Activated CD8-positive, alpha-beta memory T cell treated with anti-CD3 and anti-CD28 coated beads, Interleukin-2, amount 10 ng/mL, durations not matched to agents 7 days and 5 days (primary cell): ENCODE data around the gene DLEC1. TPM values are rescaled to one million over a fixed set of nuclear protein-coding genes. Genes with fewer than 3 reads are reported as not detected.

ENCODE experiments used
- ATAC-seq: fragments of 150-1000 bp; cut with Tn5 transposase; one replicate; pipeline ENCODE4 v1.10.0; 2021; ENCODE audit warnings: moderate library complexity
- CTCF ChIA-PET: fragments of 350-600 bp; sonication (Branson Sonifier 250); formaldehyde crosslinking; loops from one replicate; lab custom pipeline; 2021; ENCODE audit warnings: antibody characterized with exemption; lab: Charles Lee
- DNase-seq: peaks from one replicate; pipeline ENCODE4 v3.0.0-alpha.2; 2020
- H3K27ac Mint-ChIP-seq: one replicate; pipeline ENCODE4 v1.8.0; 2021; ENCODE audit warnings: mild to moderate bottlenecking, mixed read lengths
- H3K27me3 Mint-ChIP-seq: one replicate; pipeline ENCODE4 v1.8.0; 2021; ENCODE audit warnings: mixed read lengths
- H3K36me3 Mint-ChIP-seq: one replicate; pipeline ENCODE4 v1.8.0; 2021; ENCODE audit warnings: mild to moderate bottlenecking, mixed read lengths
- H3K4me1 Mint-ChIP-seq: one replicate; pipeline ENCODE4 v1.8.0; 2021; ENCODE audit warnings: mixed read lengths
- H3K4me3 Mint-ChIP-seq: one replicate; pipeline ENCODE4 v1.8.0; 2021; ENCODE audit warnings: mild to moderate bottlenecking, moderate library complexity, mixed read lengths
- H3K9me3 Mint-ChIP-seq: one replicate; pipeline ENCODE4 v1.8.0; 2022; ENCODE audit warnings: low read depth, mixed read lengths
- total RNA-seq, 2 experiments: library from RNA; stranded (reverse); gene quantifications; one replicate each; pipeline ENCODE4 v1.2.3, GENCODE V29; 2021

The DLEC1 gene
- total RNA-seq, 2 experiments from 2014 or later: 0.26 to 1.1 TPM

DNA sequence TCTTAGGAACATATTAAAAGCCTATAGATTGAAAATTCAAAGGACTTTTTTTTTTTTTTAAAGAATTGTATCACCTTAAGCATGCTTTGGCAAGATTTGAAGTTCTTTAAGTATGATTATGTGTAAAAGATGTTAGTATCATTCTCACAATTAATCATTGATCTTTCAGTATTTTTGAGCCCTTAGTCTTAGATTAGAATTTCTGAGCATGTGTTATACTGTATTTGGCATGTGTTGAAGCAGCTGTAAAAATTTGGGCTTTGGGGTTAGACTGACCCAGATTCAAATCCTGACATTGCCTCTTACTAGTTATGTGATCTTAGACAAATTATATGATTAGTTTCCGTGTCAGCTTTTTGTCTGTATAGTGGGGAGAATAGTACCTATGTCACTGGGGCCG is 132.6 kb downstream of the DLEC1 start:
- DNase-seq: no peak
- H3K4me1 Mint-ChIP-seq: peaks cover 70% of the 10 kb centered on the region
- ATAC-seq: no peak
- no peak overlapping the region for H3K27ac Mint-ChIP-seq
- H3K9me3 Mint-ChIP-seq: no peaks in the 10 kb centered on the region
- H3K4me3 Mint-ChIP-seq: no peak overlapping the region
- CTCF ChIA-PET: interaction anchor here (1.1 to 1.6 kb wide), 2 partner anchors 19 to 23 kb away, joined by 4 read pairs; no protein-coding TSS in a partner anchor
- no peaks in the 10 kb centered on the region for H3K27me3 Mint-ChIP-seq
- H3K36me3 Mint-ChIP-seq: peaks cover 25% of the 10 kb centered on the region

Other genes starting within 250 kb of the DLEC1 start
- gene CTDSPL, start 177.3 kb upstream of the DLEC1 start, total RNA-seq: 1 to 10 TPM; 4.7 to 8.5 TPM
- 10 to 100 TPM; 15.4 to 18.3 TPM for gene VILL, start 48.4 kb upstream of the DLEC1 start, total RNA-seq
- gene PLCD1, start 9.6 kb upstream of the DLEC1 start, total RNA-seq: 10 to 100 TPM; 12.3 to 20.6 TPM
- 10 to 100 TPM; 91.3 to 91.7 TPM for gene ACAA1, start 97.9 kb downstream of the DLEC1 start, total RNA-seq
- gene MYD88, start 99.5 kb downstream of the DLEC1 start, total RNA-seq: 10 to 100 TPM; 69.3 to 70.3 TPM
- gene OXSR1, start 126.3 kb downstream of the DLEC1 start, total RNA-seq: 10 to 100 TPM; 47.8 to 56.3 TPM
- 1 to 10 TPM in 1 of 2 experiments, under 1 TPM in 1; 0.47 to 1.1 TPM for gene SLC22A13, start 226.6 kb downstream of the DLEC1 start, total RNA-seq
- gene SLC22A14, start 243.1 kb downstream of the DLEC1 start, total RNA-seq: not detected